ENCODE results near the gene MAPKAP1. TPM values are rescaled to one million over a fixed set of nuclear protein-coding genes. Genes with fewer than 3 reads are reported as not detected.
A peak's percentile ranks its signal among the peaks of the same experiment; 100 is the strongest.

Gene MAPKAP1
- total RNA-seq, 1 donor from 2014 or later = 81.9 TPM

DNA sequence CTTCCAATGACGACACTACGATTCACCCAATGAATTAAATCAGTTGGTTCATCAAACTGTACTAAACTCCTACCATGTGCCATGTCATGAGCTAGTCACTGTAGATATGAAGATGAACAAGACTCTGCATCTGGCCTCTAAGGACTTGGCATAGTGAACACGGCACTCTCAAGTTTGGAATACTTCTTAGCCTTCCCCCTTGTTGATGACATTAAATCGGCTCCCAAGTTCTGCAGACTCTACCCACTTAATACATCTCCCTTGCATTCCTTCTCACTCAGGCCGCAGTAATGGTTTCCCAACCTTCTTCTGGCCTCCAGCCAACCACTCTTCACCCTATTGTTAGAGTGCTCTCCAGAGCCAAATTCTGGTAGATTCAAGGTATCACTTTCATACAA, 184.7 kb downstream of the MAPKAP1 start:
- Histone ChIP-seq H3K27me3 (ENCODE audit: control insufficient read depth, insufficient read depth, low read length) (no peaks in the 10 kb centered on the region), H3K4me3 (ENCODE audit: low read depth, low read length) (no peak overlapping the region), H3K36me3 (ENCODE audit: control insufficient read depth, insufficient read depth, low read length) (peaks cover 2% of the 10 kb centered on the region)
- DNase-seq (ENCODE audit: low read depth) = peak; percentile 67
- FAIRE-seq = no peak
- TF ChIP-seq, protein P1, sequence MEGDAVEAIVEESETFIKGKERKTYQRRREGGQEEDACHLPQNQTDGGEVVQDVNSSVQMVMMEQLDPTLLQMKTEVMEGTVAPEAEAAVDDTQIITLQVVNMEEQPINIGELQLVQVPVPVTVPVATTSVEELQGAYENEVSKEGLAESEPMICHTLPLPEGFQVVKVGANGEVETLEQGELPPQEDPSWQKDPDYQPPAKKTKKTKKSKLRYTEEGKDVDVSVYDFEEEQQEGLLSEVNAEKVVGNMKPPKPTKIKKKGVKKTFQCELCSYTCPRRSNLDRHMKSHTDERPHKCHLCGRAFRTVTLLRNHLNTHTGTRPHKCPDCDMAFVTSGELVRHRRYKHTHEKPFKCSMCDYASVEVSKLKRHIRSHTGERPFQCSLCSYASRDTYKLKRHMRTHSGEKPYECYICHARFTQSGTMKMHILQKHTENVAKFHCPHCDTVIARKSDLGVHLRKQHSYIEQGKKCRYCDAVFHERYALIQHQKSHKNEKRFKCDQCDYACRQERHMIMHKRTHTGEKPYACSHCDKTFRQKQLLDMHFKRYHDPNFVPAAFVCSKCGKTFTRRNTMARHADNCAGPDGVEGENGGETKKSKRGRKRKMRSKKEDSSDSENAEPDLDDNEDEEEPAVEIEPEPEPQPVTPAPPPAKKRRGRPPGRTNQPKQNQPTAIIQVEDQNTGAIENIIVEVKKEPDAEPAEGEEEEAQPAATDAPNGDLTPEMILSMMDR (IDR thresholded peaks at IDR 0.05; ENCODE audit: insufficient read depth, low read length, severe bottlenecking) = no peak

- DNase-seq (ENCODE audit: low read depth) = peak; percentile 98
- Histone ChIP-seq H3K27me3 (ENCODE audit: control insufficient read depth, insufficient read depth, low read length) (no peaks in the 10 kb centered on the region), H3K4me3 (ENCODE audit: low read depth, low read length) (no peak overlapping the region), H3K36me3 (ENCODE audit: control insufficient read depth, insufficient read depth, low read length) (peaks cover 2% of the 10 kb centered on the region)
- TF ChIP-seq, protein P1 (IDR thresholded peaks at IDR 0.05; ENCODE audit: insufficient read depth, low read length, severe bottlenecking) = no peak
- FAIRE-seq = peak; percentile 23
Measured at GRCh38 chr9:125521462-125522327, 185.3 kb downstream of the MAPKAP1 start.

DNA sequence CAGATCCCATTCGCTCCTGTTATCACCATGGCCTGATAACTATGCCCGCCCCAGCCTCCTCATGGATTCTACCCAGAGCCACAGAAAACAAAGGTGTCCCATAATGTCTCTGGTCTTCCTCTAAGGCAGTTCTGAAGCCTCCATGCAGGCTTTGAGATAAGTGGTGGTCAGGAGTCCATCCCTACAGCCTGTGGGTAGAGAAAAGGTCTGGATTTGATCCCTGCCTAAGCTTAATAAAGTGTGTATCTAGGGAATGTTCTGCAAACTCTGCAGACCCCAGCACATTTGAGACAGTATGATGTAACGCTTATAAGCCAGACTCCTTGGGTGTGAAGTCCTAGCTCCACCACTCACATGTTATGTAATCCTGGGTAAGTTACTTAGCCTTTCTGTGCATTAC, 187.3 kb downstream of the MAPKAP1 start:
- no peak for FAIRE-seq
- no peak overlapping the region for H3K4me3 ChIP-seq (ENCODE audit: low read depth, low read length)
- TF ChIP-seq, protein P1 (IDR thresholded peaks at IDR 0.05; ENCODE audit: insufficient read depth, low read length, severe bottlenecking) = no peak

DNA sequence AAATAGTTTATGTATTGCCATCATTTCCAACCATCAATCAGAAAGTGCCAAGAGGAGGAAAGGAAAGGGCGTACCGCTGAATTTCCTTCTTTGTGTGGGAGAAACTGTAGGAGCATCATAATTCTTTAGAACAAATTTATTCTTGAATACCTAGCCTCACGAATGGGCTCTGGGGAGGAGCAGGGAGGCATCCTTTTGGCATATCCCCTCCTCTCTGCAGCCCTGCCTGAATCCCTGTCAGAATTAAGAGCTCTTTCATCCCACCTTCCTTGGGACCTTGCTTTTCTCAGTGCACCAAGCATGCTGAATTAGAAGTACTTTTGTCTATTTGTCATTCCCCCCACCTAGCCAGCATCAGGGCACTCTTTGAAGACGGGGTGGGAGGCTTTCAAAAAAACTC, 189.4 kb downstream of the MAPKAP1 start:
- TF ChIP-seq, protein P1 (IDR thresholded peaks at IDR 0.05; ENCODE audit: insufficient read depth, low read length, severe bottlenecking) = no peak
- no peak for FAIRE-seq
- Histone ChIP-seq H3K27me3 (ENCODE audit: control insufficient read depth, insufficient read depth, low read length) (no peaks in the 10 kb centered on the region), H3K36me3 (ENCODE audit: control insufficient read depth, insufficient read depth, low read length) (peaks cover 2% of the 10 kb centered on the region), H3K4me3 (ENCODE audit: low read depth, low read length) (no peak overlapping the region)
- no peak for DNase-seq (ENCODE audit: low read depth)

More for the DNA sequence above, 187.3 kb downstream of the MAPKAP1 start:
- Histone ChIP-seq H3K36me3 (ENCODE audit: control insufficient read depth, insufficient read depth, low read length) (peaks cover 2% of the 10 kb centered on the region), H3K27me3 (ENCODE audit: control insufficient read depth, insufficient read depth, low read length) (no peaks in the 10 kb centered on the region)
- no peak for DNase-seq (ENCODE audit: low read depth)

- TF ChIP-seq, protein P1 (IDR thresholded peaks at IDR 0.05; ENCODE audit: insufficient read depth, low read length, severe bottlenecking) = no peak
- FAIRE-seq (no peak), DNase-seq (ENCODE audit: low read depth) (no peak)
- no peaks in the 10 kb centered on the region for H3K27me3 ChIP-seq (ENCODE audit: control insufficient read depth, insufficient read depth, low read length)
- peaks cover 2% of the 10 kb centered on the region for H3K36me3 ChIP-seq (ENCODE audit: control insufficient read depth, insufficient read depth, low read length)
- H3K4me3 ChIP-seq (ENCODE audit: low read depth, low read length) = no peak overlapping the region
Measured at GRCh38 chr9:125515983-125516940, 190.7 kb downstream of the MAPKAP1 start.
